Mesenchymal stem cell (in vitro differentiated cells and primary cell): ENCODE measurements around the gene MAGI3.
"Not testable (repeated sequence)": the region's sequence is repeated elsewhere in the genome, so short reads cannot be mapped to it uniquely, and the experiment has no call there.

Source experiments
- DNase-seq: peaks from one replicate; pipeline ENCODE4 v3.0.0-alpha.2; 2013
- H2AFZ ChIP-seq: one replicate; pipeline ENCODE4 v1.6.1; 2013; ENCODE audit warnings: low read depth, mild to moderate bottlenecking, control low read depth, inconsistent platforms, low read length, moderate library complexity
- H2AK5ac ChIP-seq: 2 replicates; pipeline ENCODE4 v1.6.1; 2013; ENCODE audit warnings: low read length, moderate library complexity, mild to moderate bottlenecking, inconsistent platforms; ENCODE audit not compliant: severe bottlenecking
- H2BK120ac ChIP-seq: one replicate; pipeline ENCODE4 v1.6.1; 2013; ENCODE audit warnings: low read depth, mild to moderate bottlenecking, inconsistent platforms, low read length, moderate library complexity
- H2BK12ac ChIP-seq, 2 experiments: one replicate each; pipeline ENCODE4 v1.6.1; 2013; ENCODE audit warnings: inconsistent platforms in 2 of 2, low read length in 2 of 2, mild to moderate bottlenecking in 2 of 2, moderate library complexity in 2 of 2, control low read depth in 1 of 2
- H2BK15ac ChIP-seq: one replicate; pipeline ENCODE4 v1.6.1; 2013; ENCODE audit warnings: mild to moderate bottlenecking, low read depth, inconsistent platforms; ENCODE audit not compliant: poor library complexity, severe bottlenecking
- H2BK5ac ChIP-seq: 2 replicates; pipeline ENCODE4 v1.6.1; 2013; ENCODE audit warnings: low read depth, mild to moderate bottlenecking, low read length, control low read depth, inconsistent platforms; ENCODE audit not compliant: poor library complexity, severe bottlenecking
- H3K14ac ChIP-seq, 2 experiments: one replicate each; pipeline ENCODE4 v1.6.1; 2013; ENCODE audit warnings: inconsistent platforms in 2 of 2, low read length in 2 of 2, control low read depth in 1 of 2, mild to moderate bottlenecking in 1 of 2, moderate library complexity in 1 of 2
- H3K18ac ChIP-seq, 2 experiments: one replicate each; pipeline ENCODE4 v1.6.1; 2013; ENCODE audit warnings: inconsistent platforms in 2 of 2, low read length in 2 of 2, control low read depth in 1 of 2, low read depth in 1 of 2, mild to moderate bottlenecking in 1 of 2
- H3K23ac ChIP-seq, 2 experiments: one replicate each; pipeline ENCODE4 v1.6.1; 2013; ENCODE audit warnings: inconsistent platforms in 2 of 2, low read length in 2 of 2, mild to moderate bottlenecking in 2 of 2, moderate library complexity in 2 of 2, control low read depth in 1 of 2
- H3K27ac ChIP-seq: 2 replicates; pipeline ENCODE4 v1.5.1; 2013; ENCODE audit warnings: mild to moderate bottlenecking, moderate library complexity, low read length, control low read depth, inconsistent platforms; ENCODE audit not compliant: poor library complexity, severe bottlenecking
- H3K27me3 ChIP-seq, 2 experiments: 2 replicates each; pipeline versions ENCODE4 v1.6.1 to v1.7.0; 2013; ENCODE audit warnings: low read length in 2 of 2, mild to moderate bottlenecking in 2 of 2, moderate library complexity in 2 of 2, control low read depth in 1 of 2, inconsistent platforms in 1 of 2; ENCODE audit not compliant: control insufficient read depth in 1 of 2, insufficient read depth in 1 of 2
- H3K36me3 ChIP-seq, 2 experiments: 2 replicates each; pipeline versions ENCODE4 v1.6.1 to v1.7.0; 2013; ENCODE audit warnings: low read length in 2 of 2, control low read depth in 1 of 2, inconsistent platforms in 1 of 2, low read depth in 1 of 2, mild to moderate bottlenecking in 1 of 2; ENCODE audit not compliant: insufficient read depth in 2 of 2, control insufficient read depth in 1 of 2
- H3K4ac ChIP-seq, 2 experiments: one replicate each; pipeline ENCODE4 v1.6.1; 2013; ENCODE audit warnings: inconsistent platforms in 2 of 2, low read length in 2 of 2, mild to moderate bottlenecking in 2 of 2, moderate library complexity in 2 of 2, control low read depth in 1 of 2, low read depth in 1 of 2
- H3K4me1 ChIP-seq: 2 replicates; pipeline ENCODE4 v1.6.1; 2013; ENCODE audit warnings: low read depth, low read length, control low read depth; ENCODE audit not compliant: control insufficient read depth, insufficient read depth
- H3K4me2 ChIP-seq: 2 replicates; pipeline ENCODE4 v1.6.1; 2013; ENCODE audit warnings: low read length, mild to moderate bottlenecking, inconsistent platforms; ENCODE audit not compliant: poor library complexity, severe bottlenecking
- H3K4me3 ChIP-seq, 2 experiments: 2 replicates each; pipeline versions ENCODE4 v1.5.1 to v1.7.0; 2013; ENCODE audit warnings: low read length in 2 of 2, mild to moderate bottlenecking in 2 of 2, control low read depth in 1 of 2, low read depth in 1 of 2; ENCODE audit not compliant: insufficient read depth in 1 of 2
- H3K79me1 ChIP-seq: replicated peaks from 2 replicates; pipeline ENCODE4 v1.6.1; 2013; ENCODE audit warnings: mild to moderate bottlenecking, control low read depth, low read length, inconsistent platforms; ENCODE audit not compliant: poor library complexity, severe bottlenecking
- H3K9ac ChIP-seq: 2 replicates; pipeline ENCODE4 v1.7.0; 2013; ENCODE audit warnings: mild to moderate bottlenecking, low read length, moderate library complexity
- H3K9me3 ChIP-seq: 2 replicates; pipeline ENCODE4 v1.7.0; 2013; ENCODE audit warnings: mild to moderate bottlenecking, low read length; ENCODE audit not compliant: control insufficient read depth
- H4K8ac ChIP-seq: one replicate; pipeline ENCODE4 v1.6.1; 2013; ENCODE audit warnings: inconsistent platforms, mild to moderate bottlenecking, low read length, moderate library complexity
- H4K91ac ChIP-seq: one replicate; pipeline ENCODE4 v1.6.1; 2013; ENCODE audit warnings: mild to moderate bottlenecking, low read length, inconsistent platforms
- WGBS: methylation state at CpG from one replicate; pipeline ENCODE4 v1.1.7; 2013; ENCODE audit warnings: mixed read lengths; 5-methylcytosine and 5-hydroxymethylcytosine counted together

The MAGI3 gene

DNA sequence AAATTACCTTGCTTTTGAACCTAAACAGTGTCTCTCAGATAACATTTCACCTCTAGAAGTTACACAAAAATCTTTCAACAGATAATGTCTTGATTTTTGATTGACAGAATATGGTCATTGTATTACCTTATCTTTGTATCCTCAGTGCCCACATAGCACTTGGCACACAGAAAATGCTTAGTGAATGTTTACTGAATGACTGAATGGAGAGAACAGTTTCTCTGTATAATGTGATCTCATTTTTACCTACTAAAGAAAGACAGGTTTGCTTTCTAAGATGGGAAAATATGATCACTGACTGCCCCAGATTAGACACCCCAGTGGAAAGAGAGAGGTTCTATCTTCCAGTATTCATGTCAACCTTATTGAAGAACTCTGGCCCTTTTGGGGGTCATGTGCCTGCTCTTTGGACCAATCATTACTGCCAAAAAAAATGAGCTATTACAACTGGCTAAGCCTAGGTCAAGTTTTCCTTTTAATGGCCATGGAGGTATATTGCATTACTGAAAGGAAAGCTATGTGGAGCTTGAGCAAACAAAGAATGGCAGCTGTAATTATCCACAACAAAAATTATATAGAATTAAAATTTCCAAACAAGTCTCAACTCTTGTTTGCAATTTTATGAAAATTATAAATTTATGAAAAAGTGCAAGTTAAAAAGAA lies 117.4 kb downstream of the MAGI3 start:
- Histone ChIP-seq H3K4me1 (no peaks in the 10 kb centered on the region), H3K4ac (no peak overlapping the region), H3K79me1 (peaks cover 13% of the 10 kb centered on the region)

DNA sequence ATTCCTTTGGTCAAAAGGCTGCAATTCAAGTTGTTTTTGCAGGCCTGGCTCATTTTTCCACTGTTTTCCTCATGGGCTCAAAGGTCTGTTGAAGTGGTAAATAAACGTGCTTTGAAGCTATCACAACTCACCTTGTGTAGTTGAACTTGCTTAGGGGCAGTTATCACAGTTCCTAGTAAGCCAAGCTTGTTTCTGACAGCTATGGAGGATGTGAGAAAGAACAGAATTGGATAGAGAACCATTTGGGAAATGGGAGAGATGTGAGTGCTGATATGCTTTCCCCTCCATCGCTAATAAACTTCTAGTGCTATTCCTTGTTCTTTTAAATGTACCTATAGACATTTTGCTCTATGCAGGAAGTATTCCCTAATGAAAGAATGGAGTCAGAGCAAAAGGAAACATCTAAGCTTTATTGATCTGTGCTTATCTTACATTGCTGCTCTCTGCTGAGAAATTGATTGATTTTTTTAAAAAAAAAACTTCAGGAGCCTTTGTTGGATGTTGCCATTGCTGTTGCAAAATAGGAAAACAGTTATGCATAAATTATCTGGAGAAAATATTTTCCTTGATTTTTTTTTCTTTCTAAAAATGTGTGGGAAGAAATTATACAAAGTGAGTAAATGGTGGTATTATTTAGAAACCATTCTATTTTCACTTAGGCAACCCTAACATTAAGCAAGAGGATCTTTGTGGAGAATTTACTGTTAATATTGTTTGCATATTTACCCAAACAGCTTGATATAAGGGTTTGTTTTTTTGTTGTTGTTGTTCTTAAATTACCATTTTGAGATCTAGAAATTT lies 118.2 kb downstream of the MAGI3 start:
- H3K36me3 ChIP-seq = no peaks in the 10 kb centered on the region
- WGBS = 36% methylated on average over 1 of the region's 2 CpGs

More for the DNA sequence above, 117.4 kb downstream of the MAGI3 start:
- Histone ChIP-seq H3K4me2 (no peak overlapping the region), H2BK12ac (no peak overlapping the region), H2BK120ac (no peak overlapping the region), H2BK5ac (no peak overlapping the region), H2BK15ac (no peak overlapping the region), H3K18ac (no peak overlapping the region), H3K27ac (no peak overlapping the region), H3K9me3 (peaks cover 20% of the 10 kb centered on the region), H3K27me3 (no peaks in the 10 kb centered on the region), H3K4me3 (no peak overlapping the region), H3K14ac (no peak overlapping the region), H2AK5ac (no peak overlapping the region), H3K9ac (no peak overlapping the region), H4K91ac (no peak overlapping the region), H3K23ac (no peak overlapping the region), H2AFZ (no peak overlapping the region), H3K36me3 (no peaks in the 10 kb centered on the region), H4K8ac (no peak overlapping the region)
- DNase-seq = no peak

DNA sequence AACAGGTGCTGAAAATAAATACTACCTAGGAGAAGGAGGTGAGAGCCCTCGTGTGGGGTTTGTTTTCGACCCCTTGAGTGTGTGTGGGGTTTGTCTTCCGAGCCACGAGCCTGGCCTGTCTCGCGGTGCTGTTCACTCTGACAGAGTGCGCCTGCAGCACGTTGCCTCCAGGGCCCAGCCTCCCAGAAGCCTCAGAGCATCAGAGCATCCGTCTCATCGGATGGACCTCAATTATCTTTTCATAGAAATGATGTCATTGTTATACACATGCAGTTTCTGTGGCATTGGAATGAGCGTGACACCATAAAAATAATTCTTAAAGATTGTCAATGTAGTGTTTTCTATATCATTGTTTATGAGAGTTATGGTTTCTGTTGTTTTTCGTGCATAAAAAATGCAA lies 119.5 kb downstream of the MAGI3 start:
- H2BK15ac ChIP-seq, H2BK120ac ChIP-seq, H4K8ac ChIP-seq, H3K4me2 ChIP-seq, H3K18ac ChIP-seq, H3K36me3 ChIP-seq, H2BK5ac ChIP-seq, H4K91ac ChIP-seq, H2AK5ac ChIP-seq, DNase-seq, H3K14ac ChIP-seq, H3K23ac ChIP-seq, H3K27ac ChIP-seq, H3K4ac ChIP-seq, H3K4me1 ChIP-seq, H3K4me3 ChIP-seq, H2BK12ac ChIP-seq, H2AFZ ChIP-seq, H3K27me3 ChIP-seq, H3K9ac ChIP-seq: not testable (repeated sequence)
- H3K79me1 ChIP-seq = peaks cover 13% of the 10 kb centered on the region
- WGBS = no CpG with 5 or more reads among the region's 12 CpGs
- H3K9me3 ChIP-seq = peaks cover 20% of the 10 kb centered on the region

More for the DNA sequence above, 118.2 kb downstream of the MAGI3 start:
- no peak overlapping the region for H3K9ac ChIP-seq
- H3K27me3 ChIP-seq = no peaks in the 10 kb centered on the region
- no peaks in the 10 kb centered on the region for H3K4me1 ChIP-seq
- H3K18ac ChIP-seq = no peak overlapping the region
- no peak overlapping the region for H3K4me3 ChIP-seq
- H2BK120ac ChIP-seq = no peak overlapping the region
- no peak overlapping the region for H3K27ac ChIP-seq
- H3K14ac ChIP-seq = no peak overlapping the region
- no peak overlapping the region for H3K23ac ChIP-seq
- H3K4me2 ChIP-seq = no peak overlapping the region
- H3K4ac ChIP-seq = no peak overlapping the region
- H4K91ac ChIP-seq = no peak overlapping the region
- no peak overlapping the region for H2BK15ac ChIP-seq
- no peak overlapping the region for H2BK12ac ChIP-seq
- DNase-seq = no peak
- H4K8ac ChIP-seq = no peak overlapping the region
- H2AFZ ChIP-seq = no peak overlapping the region
- H2AK5ac ChIP-seq = no peak overlapping the region
- peaks cover 20% of the 10 kb centered on the region for H3K9me3 ChIP-seq
- no peak overlapping the region for H2BK5ac ChIP-seq
- H3K79me1 ChIP-seq = peaks cover 13% of the 10 kb centered on the region

DNA sequence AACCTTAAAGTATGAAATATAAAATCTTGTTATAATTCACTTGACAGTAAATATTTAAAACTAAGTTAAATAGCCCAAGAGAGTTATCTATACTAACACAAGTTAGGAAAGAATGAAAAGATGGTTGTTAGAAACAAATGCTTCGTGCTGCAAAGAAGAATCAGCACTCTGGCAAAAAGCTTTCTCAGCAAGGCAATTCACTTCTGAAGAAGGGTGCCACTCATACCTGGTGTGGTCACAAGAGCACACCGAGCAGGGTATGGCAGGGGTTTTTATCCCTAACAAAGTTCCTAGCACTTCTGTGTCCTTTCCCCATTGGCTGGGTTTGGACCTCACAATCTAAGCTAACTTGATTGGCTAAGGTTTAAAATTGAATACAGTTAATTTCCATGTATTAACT lies 121.0 kb downstream of the MAGI3 start:
- Histone ChIP-seq H2BK12ac (no peak overlapping the region), H2BK120ac (no peak overlapping the region), H3K9ac (no peak overlapping the region), H3K23ac (no peak overlapping the region), H4K8ac (no peak overlapping the region), H3K36me3 (no peaks in the 10 kb centered on the region), H3K4me3 (no peak overlapping the region), H3K79me1 (peaks cover 11% of the 10 kb centered on the region), H3K27ac (no peak overlapping the region), H3K27me3 (no peaks in the 10 kb centered on the region), H2BK5ac (no peak overlapping the region), H3K4me1 (no peaks in the 10 kb centered on the region), H3K9me3 (peaks cover 20% of the 10 kb centered on the region), H2BK15ac (no peak overlapping the region), H3K4me2 (no peak overlapping the region), H3K18ac (no peak overlapping the region), H2AK5ac (no peak overlapping the region), H3K4ac (no peak overlapping the region), H3K14ac (no peak overlapping the region), H4K91ac (no peak overlapping the region), H2AFZ (no peak overlapping the region)
- WGBS = 95% methylated on average over 2 of the region's 2 CpGs
- no peak for DNase-seq
